ENCODE results near the gene DYNC2H1.

DNA sequence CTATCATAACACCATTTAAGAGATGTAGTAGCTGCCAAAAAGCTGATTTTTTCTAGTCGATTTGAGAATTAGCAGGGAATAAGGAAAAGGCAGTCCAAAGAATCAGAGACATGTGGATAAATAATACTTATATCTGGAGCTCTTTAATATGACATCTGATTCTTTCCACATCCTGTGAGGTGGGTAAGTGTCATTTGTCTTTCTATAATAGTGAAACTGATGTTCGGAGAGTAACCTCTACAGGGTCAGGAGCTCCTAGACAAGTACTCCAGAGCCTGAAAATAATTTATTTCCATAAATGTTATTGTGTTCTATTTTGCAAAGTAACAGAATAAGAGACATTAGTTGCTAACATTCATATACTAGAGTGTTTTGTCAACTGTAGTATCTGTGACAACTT lies 367.6 kb downstream of the DYNC2H1 start:
- TF ChIP-seq, protein P1, sequence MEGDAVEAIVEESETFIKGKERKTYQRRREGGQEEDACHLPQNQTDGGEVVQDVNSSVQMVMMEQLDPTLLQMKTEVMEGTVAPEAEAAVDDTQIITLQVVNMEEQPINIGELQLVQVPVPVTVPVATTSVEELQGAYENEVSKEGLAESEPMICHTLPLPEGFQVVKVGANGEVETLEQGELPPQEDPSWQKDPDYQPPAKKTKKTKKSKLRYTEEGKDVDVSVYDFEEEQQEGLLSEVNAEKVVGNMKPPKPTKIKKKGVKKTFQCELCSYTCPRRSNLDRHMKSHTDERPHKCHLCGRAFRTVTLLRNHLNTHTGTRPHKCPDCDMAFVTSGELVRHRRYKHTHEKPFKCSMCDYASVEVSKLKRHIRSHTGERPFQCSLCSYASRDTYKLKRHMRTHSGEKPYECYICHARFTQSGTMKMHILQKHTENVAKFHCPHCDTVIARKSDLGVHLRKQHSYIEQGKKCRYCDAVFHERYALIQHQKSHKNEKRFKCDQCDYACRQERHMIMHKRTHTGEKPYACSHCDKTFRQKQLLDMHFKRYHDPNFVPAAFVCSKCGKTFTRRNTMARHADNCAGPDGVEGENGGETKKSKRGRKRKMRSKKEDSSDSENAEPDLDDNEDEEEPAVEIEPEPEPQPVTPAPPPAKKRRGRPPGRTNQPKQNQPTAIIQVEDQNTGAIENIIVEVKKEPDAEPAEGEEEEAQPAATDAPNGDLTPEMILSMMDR (IDR thresholded peaks at IDR 0.05), result no peak
- TF ChIP-seq POLR2A (IDR thresholded peaks at IDR 0.05) (no peak), POLR2AphosphoS5 (IDR thresholded peaks at IDR 0.05; ENCODE audit: insufficient read depth in 1 of 2, low read depth in 1 of 2) (no peak)
